ENCODE measurements around the gene RHBDL3.
A peak's percentile ranks its signal among the peaks of the same experiment; 100 is the strongest.

RHBDL3 gene

DNA sequence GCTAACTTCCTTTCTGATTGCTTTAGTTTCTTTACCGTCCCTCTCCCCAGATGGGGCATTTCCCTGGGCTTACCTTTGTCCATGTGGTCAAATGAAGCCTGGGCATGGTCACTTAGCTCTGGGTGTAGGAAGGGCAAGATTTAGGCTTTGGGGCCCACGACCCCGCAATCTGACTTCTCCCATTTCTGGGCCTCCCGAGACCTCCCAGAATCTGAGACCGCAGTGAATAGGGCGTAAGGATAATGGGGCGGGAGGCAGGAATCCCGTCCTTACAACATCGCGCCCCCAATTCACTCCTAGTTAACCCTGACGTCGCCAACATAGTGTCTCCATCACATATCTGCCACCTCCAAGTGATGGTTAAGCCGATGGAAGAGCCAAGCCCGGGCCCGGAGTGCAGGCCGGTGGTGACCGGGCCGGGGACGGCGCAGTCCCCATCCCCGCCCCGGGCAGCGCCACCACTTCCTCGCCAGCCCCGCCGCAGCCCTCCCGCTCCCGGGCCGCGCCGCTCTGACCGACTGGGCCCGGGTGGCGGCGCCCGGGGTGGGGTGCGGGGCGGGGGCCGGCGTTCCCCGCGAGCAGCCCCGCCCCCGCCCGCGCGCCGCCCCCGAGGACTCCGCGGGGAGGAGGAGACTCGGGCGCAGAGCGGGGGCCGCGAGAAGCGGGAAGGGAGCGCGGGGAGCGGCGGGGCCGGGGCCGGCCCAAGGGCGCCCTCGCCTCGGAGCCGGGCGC is at the start of gene RHBDL3:
RHBDL3 (plus strand) TSS at position 641 of the 732 bp plus-strand sequence. CDS start 358 bp downstream, outside the sequence.
- H3K4me3 ChIP-seq (ENCODE audit: low read depth, low read length) = peak within 1 kb of the TSS; percentile 43
- no peak for TF ChIP-seq CTCF (IDR thresholded peaks at IDR 0.05; ENCODE audit: borderline replicate concordance, insufficient read depth, low read depth, low read length)

GRCh38 chr17:32222621-32223020 is 43.0 kb upstream of the RHBDL3 start:
- H3K4me3 ChIP-seq (ENCODE audit: low read depth, low read length) = no peak overlapping the region
- TF ChIP-seq CTCF (IDR thresholded peaks at IDR 0.05; ENCODE audit: borderline replicate concordance, insufficient read depth, low read depth, low read length) = no peak

- H3K4me3 ChIP-seq (ENCODE audit: low read depth, low read length) = no peak overlapping the region
- TF ChIP-seq CTCF (IDR thresholded peaks at IDR 0.05; ENCODE audit: borderline replicate concordance, insufficient read depth, low read depth, low read length) = no peak
Measured at GRCh38 chr17:32223703-32224102, 41.9 kb upstream of the RHBDL3 start.

GRCh38 chr17:32226886-32227285 is 38.7 kb upstream of the RHBDL3 start:
- no peak overlapping the region for H3K4me3 ChIP-seq (ENCODE audit: low read depth, low read length)
- no peak for TF ChIP-seq CTCF (IDR thresholded peaks at IDR 0.05; ENCODE audit: borderline replicate concordance, insufficient read depth, low read depth, low read length)

DNA sequence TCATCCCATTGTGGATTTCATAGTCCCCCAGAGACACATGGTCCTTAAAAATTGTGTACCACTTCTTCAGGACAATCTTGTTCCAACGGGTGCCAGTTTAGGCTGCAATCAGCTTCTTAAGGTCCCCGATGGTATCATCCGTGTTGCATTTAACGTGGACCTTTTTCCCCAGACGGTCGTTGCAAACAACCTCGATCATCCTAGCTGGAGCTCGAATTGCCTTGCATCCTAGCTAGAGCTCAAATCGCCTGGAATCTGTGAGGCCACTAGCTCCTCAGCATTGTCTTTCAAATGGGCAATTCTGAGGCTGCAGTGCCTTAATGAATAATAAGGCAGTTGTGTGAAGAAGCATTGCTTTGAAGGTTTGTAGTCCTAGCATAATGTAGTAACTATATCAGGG is 37.7 kb upstream of the RHBDL3 start:
- TF ChIP-seq CTCF (IDR thresholded peaks at IDR 0.05; ENCODE audit: borderline replicate concordance, insufficient read depth, low read depth, low read length) = no peak
- H3K4me3 ChIP-seq (ENCODE audit: low read depth, low read length) = no peak overlapping the region

DNA sequence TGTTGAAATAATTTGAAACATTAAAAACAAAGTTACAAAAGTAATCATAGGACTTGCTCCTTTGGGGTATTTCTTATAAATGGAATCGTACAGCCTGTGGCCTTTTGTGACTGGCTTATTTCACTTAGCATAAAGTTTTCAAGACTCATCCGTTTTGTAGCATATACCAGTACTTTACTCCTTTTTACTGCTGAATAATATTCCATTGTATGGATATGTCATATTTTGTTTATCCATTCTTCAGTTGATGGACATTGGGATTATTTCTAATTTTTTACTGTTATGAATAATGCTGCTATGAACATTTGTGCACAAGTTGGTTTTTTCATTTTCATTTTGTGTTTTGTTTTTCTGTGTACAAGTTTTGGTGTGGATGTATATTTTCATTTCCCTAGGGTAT is 30.0 kb upstream of the RHBDL3 start:
- no peak for TF ChIP-seq CTCF (IDR thresholded peaks at IDR 0.05; ENCODE audit: borderline replicate concordance, insufficient read depth, low read depth, low read length)
- H3K4me3 ChIP-seq (ENCODE audit: low read depth, low read length) = no peak overlapping the region

GRCh38 chr17:32239456-32239855 is 26.2 kb upstream of the RHBDL3 start:
- no peak for TF ChIP-seq CTCF (IDR thresholded peaks at IDR 0.05; ENCODE audit: borderline replicate concordance, insufficient read depth, low read depth, low read length)
- no peak overlapping the region for H3K4me3 ChIP-seq (ENCODE audit: low read depth, low read length)

Data from GM12875 (cell line).